Progenitor cell of endocrine pancreas (in vitro differentiated cells): ENCODE measurements around the gene SEMA4A. TPM values are rescaled to one million over a fixed set of nuclear protein-coding genes. Genes with fewer than 3 reads are reported as not detected.

Experiments
- DNase-seq: peaks from one replicate; pipeline ENCODE4 v3.0.0; 2021; ENCODE audit warnings: low spot score; ENCODE audit not compliant: unreplicated experiment
- H3K27ac Mint-ChIP-seq: 2 replicates; pipeline ENCODE4 v1.8.0; 2021; ENCODE audit warnings: mild to moderate bottlenecking, moderate library complexity, mixed read lengths
- H3K27me3 Mint-ChIP-seq: 2 replicates; pipeline ENCODE4 v1.8.0; 2021; ENCODE audit warnings: mixed read lengths
- H3K36me3 Mint-ChIP-seq: 2 replicates; pipeline ENCODE4 v1.8.0; 2022; ENCODE audit warnings: mixed read lengths; ENCODE audit not compliant: insufficient read depth
- H3K4me1 Mint-ChIP-seq: 2 replicates; pipeline ENCODE4 v1.8.0; 2021; ENCODE audit warnings: low read depth, mixed read lengths
- H3K4me3 Mint-ChIP-seq: 2 replicates; pipeline ENCODE4 v1.8.0; 2021; ENCODE audit warnings: low read depth, mild to moderate bottlenecking, moderate library complexity, mixed read lengths
- H3K9me3 Mint-ChIP-seq: 2 replicates; pipeline ENCODE4 v1.8.0; 2021; ENCODE audit warnings: low read depth, mixed read lengths
- CTCF ChIP-seq: fragments of 200-600 bp; sonication (generic); IDR thresholded peaks from one replicate; pipeline ENCODE4 v1.5.0; 2021; ENCODE audit warnings: antibody characterized with exemption, mild to moderate bottlenecking; ENCODE audit not compliant: unreplicated experiment
- long read RNA-seq: library from polyadenylated mRNA; unstranded; transcript quantifications from one replicate; pipeline ENCODE4 v2.0.0, GENCODE V29; 2020
- total RNA-seq: library from RNA; stranded (reverse); gene quantifications from 2 replicates; pipeline ENCODE4 v1.2.1, GENCODE V29; 2021

SEMA4A gene
- 2.1 and 3.7 TPM in 2 replicates for total RNA-seq
- long read RNA-seq, partial matches to known transcripts = 1 of 2 reads
- long read RNA-seq, other reads (novel, unspliced or antisense) = 1 of 2 reads

- peaks cover 60% of the 10 kb centered on the region for H3K27me3 Mint-ChIP-seq
These were observed at the start of gene SEMA4A for GRCh38 chr1:156153362-156153761. Gene SEMA4A (plus strand): TSS chr1:156153585. CDS start chr1:156154579, 994 bp downstream.

GRCh38 chr1:156104065-156104810 lies 49.1 kb upstream of the SEMA4A start:
- H3K27me3 Mint-ChIP-seq = no peaks in the 10 kb centered on the region
- TF ChIP-seq CTCF = no peak
- peaks cover 43% of the 10 kb centered on the region for H3K4me1 Mint-ChIP-seq
- H3K9me3 Mint-ChIP-seq = no peaks in the 10 kb centered on the region
- no peak overlapping the region for H3K4me3 Mint-ChIP-seq
- H3K36me3 Mint-ChIP-seq = peaks cover 2% of the 10 kb centered on the region
- peak overlapping the region; percentile 82 for H3K27ac Mint-ChIP-seq
- DNase-seq = no peak

More at GRCh38 chr1:156153362-156153761, at the start of gene SEMA4A:
- H3K4me1 Mint-ChIP-seq = peaks cover 3% of the 10 kb centered on the region
- no peak for DNase-seq
- no peak within 1 kb of the TSS for H3K4me3 Mint-ChIP-seq
- H3K36me3 Mint-ChIP-seq = no peaks in the 10 kb centered on the region
- no peak within 1 kb of the TSS for H3K27ac Mint-ChIP-seq
- no peaks in the 10 kb centered on the region for H3K9me3 Mint-ChIP-seq
- TF ChIP-seq CTCF = no peak

- Mint-ChIP-seq H3K4me3 (peak overlapping the region; percentile 52), H3K9me3 (no peaks in the 10 kb centered on the region), H3K27ac (peak overlapping the region; percentile 94), H3K4me1 (peaks cover 43% of the 10 kb centered on the region), H3K27me3 (no peaks in the 10 kb centered on the region), H3K36me3 (peaks cover 4% of the 10 kb centered on the region)
- no peak for DNase-seq
- no peak for TF ChIP-seq CTCF
These were observed 48.2 kb upstream of the SEMA4A start for GRCh38 chr1:156104861-156105832.

GRCh38 chr1:156106624-156107488 lies 46.5 kb upstream of the SEMA4A start:
- Mint-ChIP-seq H3K9me3 (no peaks in the 10 kb centered on the region), H3K27me3 (no peaks in the 10 kb centered on the region), H3K4me3 (peak overlapping the region; percentile 17), H3K36me3 (peaks cover 4% of the 10 kb centered on the region), H3K4me1 (peaks cover 35% of the 10 kb centered on the region), H3K27ac (peak overlapping the region; percentile 92)
- TF ChIP-seq CTCF = no peak
- no peak for DNase-seq
